Endothelial cell of umbilical vein (primary cell): Measurements from ENCODE around the gene OR8G5. TPM values are rescaled to one million over a fixed set of nuclear protein-coding genes. Genes with fewer than 3 reads are reported as not detected.
"Not testable (repeated sequence)": the region's sequence is repeated elsewhere in the genome, so short reads cannot be mapped to it uniquely, and the experiment has no call there.

ENCODE experiments used
- BruUV-seq: library from RNA; stranded (reverse); fragments of 400-500 nt; replicated peaks from 2 replicates; lab custom pipeline; 2021; lab: Mats Ljungman, UMichigan
- CTCF ChIA-PET: fragments of 300-600, 350-600 bp; sonication (Branson Sonifier 250); formaldehyde crosslinking; loops from one replicate; lab custom pipeline; 2021; ENCODE audit warnings: antibody characterized with exemption, inconsistent platforms; lab: Charles Lee
- POLR2A ChIA-PET: fragments of 300-600, 350-600 bp; sonication (Branson Sonifier 250); formaldehyde crosslinking; loops from one replicate; lab custom pipeline; 2021; ENCODE audit warnings: antibody characterized with exemption, inconsistent platforms; lab: Charles Lee
- DNase-seq: peaks from one replicate; pipeline ENCODE4 v3.0.0-alpha.2; 2011; ENCODE audit warnings: low read depth, low spot score
- FAIRE-seq: peaks from 2 replicates; lab custom pipeline; 2011; peaks lifted over from hg19 to GRCh38; lab: Jason Lieb, UNC
- H2AFZ ChIP-seq: 2 replicates; pipeline ENCODE4 v1.6.0; 2012; ENCODE audit warnings: low read depth, low read length, control low read depth, inconsistent platforms
- H3K27ac ChIP-seq: 2 replicates; pipeline ENCODE4 v1.5.1; 2011; ENCODE audit warnings: low read depth, mild to moderate bottlenecking, control low read depth, low read length, moderate library complexity; ENCODE audit not compliant: insufficient read depth
- H3K27me3 ChIP-seq, 2 experiments: 2 replicates each; pipeline versions ENCODE4 v1.6.0 to v1.6.1; 2011; ENCODE audit warnings: low read length in 2 of 2, mixed read lengths in 1 of 2; ENCODE audit not compliant: control insufficient read depth in 2 of 2, insufficient read depth in 2 of 2
- H3K36me3 ChIP-seq, 2 experiments: 2 replicates in 1 of 2; 3 replicates in 1 of 2; pipeline ENCODE4 v1.5.1; 2011; ENCODE audit warnings: low read length in 2 of 2, mild to moderate bottlenecking in 1 of 2, moderate library complexity in 1 of 2; ENCODE audit not compliant: control insufficient read depth in 2 of 2, insufficient read depth in 2 of 2; ENCODE audit errors: extremely low read depth in 1 of 2
- H3K4me1 ChIP-seq: 3 replicates; pipeline ENCODE4 v1.5.1; 2011; ENCODE audit warnings: mild to moderate bottlenecking, low read length; ENCODE audit not compliant: control insufficient read depth, insufficient read depth; ENCODE audit errors: extremely low read depth
- H3K4me2 ChIP-seq: 2 replicates; pipeline ENCODE4 v1.6.1; 2011; ENCODE audit warnings: low read length, control low read depth, mixed read lengths; ENCODE audit not compliant: insufficient read depth
- H3K4me3 ChIP-seq, 3 experiments: fragments of 200-600 bp in 1 of 3; sonication (generic), shearing (Covaris generic) in 1 of 3; replicated peaks in 1 of 3; 2 replicates each; pipeline ENCODE4 v1.5.1; 2011 to 2016; ENCODE audit warnings: control low read depth in 3 of 3, low read length in 3 of 3, mild to moderate bottlenecking in 2 of 3, inconsistent platforms in 1 of 3, low read depth in 1 of 3, moderate library complexity in 1 of 3; ENCODE audit not compliant: insufficient read depth in 1 of 3
- H3K79me2 ChIP-seq: 2 replicates; pipeline ENCODE4 v1.6.0; 2012; ENCODE audit warnings: low read length, inconsistent platforms; ENCODE audit not compliant: control insufficient read depth, insufficient read depth
- H3K9ac ChIP-seq: replicated peaks from 2 replicates; pipeline ENCODE3; 2011; ENCODE audit warnings: low read length, control low read depth; ENCODE audit not compliant: insufficient read depth; ENCODE audit errors: extremely low read depth
- H3K9me1 ChIP-seq: replicated peaks from 3 replicates; pipeline ENCODE4 v1.6.0; 2011; ENCODE audit warnings: mild to moderate bottlenecking, low read length; ENCODE audit not compliant: control insufficient read depth, insufficient read depth; ENCODE audit errors: extremely low read depth
- H3K9me3 ChIP-seq: replicated peaks from 2 replicates; pipeline ENCODE4 v1.5.1; 2012; ENCODE audit warnings: low read length, inconsistent platforms; ENCODE audit not compliant: control insufficient read depth, insufficient read depth
- H4K20me1 ChIP-seq: replicated peaks from 2 replicates; pipeline ENCODE3; 2011; ENCODE audit warnings: mild to moderate bottlenecking, low read length; ENCODE audit not compliant: control insufficient read depth, insufficient read depth; ENCODE audit errors: extremely low read depth
- CTCF ChIP-seq, 2 donors: IDR thresholded peaks; 1 replicate in 1 of 2; 2 replicates in 1 of 2; pipeline ENCODE4 v1.5.1; 2011; ENCODE audit warnings: low read length in 2 of 2, mild to moderate bottlenecking in 2 of 2, moderate library complexity in 2 of 2, control low read depth in 1 of 2, inconsistent platforms in 1 of 2, low read depth in 1 of 2; ENCODE audit not compliant: insufficient read depth in 1 of 2; ENCODE audit errors: extremely low read depth in 1 of 2
- EZH2 ChIP-seq: IDR thresholded peaks from 2 replicates; pipeline ENCODE4 v1.6.1; 2012; ENCODE audit warnings: borderline replicate concordance, low read depth, mild to moderate bottlenecking, moderate library complexity, low read length, inconsistent platforms; ENCODE audit not compliant: severe bottlenecking
- FOS ChIP-seq: IDR thresholded peaks from 2 replicates; pipeline ENCODE4 v1.6.1; 2011; ENCODE audit warnings: mild to moderate bottlenecking, low read length, moderate library complexity, borderline replicate concordance; ENCODE audit not compliant: insufficient read depth
- GATA2 ChIP-seq: IDR thresholded peaks from 2 replicates; pipeline ENCODE4 v1.7.0; 2011; ENCODE audit warnings: low read depth, mild to moderate bottlenecking, moderate library complexity, mixed read lengths, low read length; ENCODE audit not compliant: insufficient read length, insufficient read depth
- JUN ChIP-seq: IDR thresholded peaks from 2 replicates; pipeline ENCODE4 v1.6.1; 2011; ENCODE audit warnings: borderline replicate concordance, low read depth; ENCODE audit not compliant: insufficient read length, insufficient read depth
- MAX ChIP-seq: IDR thresholded peaks from 2 replicates; pipeline ENCODE4 v1.6.1; 2011; ENCODE audit not compliant: insufficient read depth, insufficient read length
- MYC ChIP-seq: IDR thresholded peaks from one replicate; pipeline ENCODE4 v1.6.1; 2011; ENCODE audit warnings: mild to moderate bottlenecking, low read depth, low read length
- POLR2A ChIP-seq: IDR thresholded peaks from 2 replicates; pipeline ENCODE4 v1.6.1; 2012; ENCODE audit warnings: low read depth, mild to moderate bottlenecking, control low read depth, low read length
- POLR2AphosphoS5 ChIP-seq: IDR thresholded peaks from 2 replicates; pipeline ENCODE4 v1.6.1; 2012; ENCODE audit warnings: low read depth, mild to moderate bottlenecking, control low read depth, low read length, moderate library complexity; ENCODE audit not compliant: insufficient read depth
- dilution Hi-C: fragments of 300-500 bp; cut with MboI; formaldehyde crosslinking; loops from one replicate; pipeline ENCODE4 v1.15.0; 2019; ENCODE audit warnings: low sequenced_read_pairs; ENCODE audit not compliant: extremely low pct_ligation_motif_present
- intact Hi-C: fragments of 100-400 bp; cut with micrococcal nuclease; formaldehyde crosslinking; loops from one replicate; pipeline ENCODE4 v1.10.0; 2022
- polyA plus RNA-seq, 4 experiments: library from polyadenylated mRNA; depleted of rRNA in 3 of 4; stranded (reverse) in 3 of 4; unstranded in 1 of 4; fragments of >200 nt; gene quantifications; 2 replicates each; pipeline versions ENCODE4 v1.2.1 to v1.2.3, GENCODE V29; 2011 to 2012; ENCODE audit warnings: missing spikeins in 1 of 4
- total RNA-seq: library from RNA; stranded (reverse); gene quantifications from 2 replicates; pipeline ENCODE4 v1.2.3, GENCODE V29; 2021

The OR8G5 gene
- total and polyA plus RNA-seq, 2 donors (not counting 3 experiments of a cell fraction or from before 2014, with no cell fraction given), result not detected

- BruUV-seq, result no TSS peak
- Histone ChIP-seq H3K9ac (no peak overlapping the region), H4K20me1 (no peaks in the 10 kb centered on the region), H2AFZ (no peak overlapping the region), H3K4me3 (no peak overlapping the region), H3K4me2 (no peak overlapping the region), H3K9me1 (no peaks in the 10 kb centered on the region), H3K36me3 (no peaks in the 10 kb centered on the region), H3K27me3 (no peaks in the 10 kb centered on the region), H3K27ac (no peak overlapping the region), H3K9me3 (no peaks in the 10 kb centered on the region), H3K4me1 (no peaks in the 10 kb centered on the region), H3K79me2 (no peaks in the 10 kb centered on the region)
- dilution Hi-C loops, result no loop called here
- DNase-seq (no peak), FAIRE-seq (no peak)
- TF ChIP-seq FOS (no peak), POLR2AphosphoS5 (no peak), EZH2 (no peak), MYC (no peak), GATA2 (no peak), JUN (no peak), CTCF (IDR thresholded peaks at IDR 0.05; ENCODE audit: extremely low read depth in 1 of 2, insufficient read depth in 1 of 2, low read depth in 1 of 2, low read length in 2 of 2) (no peak), MAX (no peak), POLR2A (no peak)
- POLR2A ChIA-PET, result no interaction called here
- intact Hi-C loops, result no loop called here
- CTCF ChIA-PET, result no interaction called here
Measured at GRCh38 chr11:124222407-124222806, 33.8 kb upstream of the OR8G5 start.

GRCh38 chr11:124224618-124225423 lies 31.4 kb upstream of the OR8G5 start:
- H3K9me3 ChIP-seq, FAIRE-seq, H3K4me2 ChIP-seq, dilution Hi-C loops, H4K20me1 ChIP-seq, DNase-seq, H2AFZ ChIP-seq, H3K79me2 ChIP-seq, H3K4me3 ChIP-seq, H3K36me3 ChIP-seq, H3K27me3 ChIP-seq, H3K27ac ChIP-seq, CTCF ChIA-PET, POLR2A ChIA-PET, BruUV-seq, H3K9ac ChIP-seq, H3K4me1 ChIP-seq, H3K9me1 ChIP-seq: not testable (repeated sequence)
- intact Hi-C loops, result loop anchor here (2.0 kb wide), 1 partner anchor 26 kb away; no protein-coding TSS in a partner anchor
